ENCODE measurements around the gene PIGS. TPM values are rescaled to one million over a fixed set of nuclear protein-coding genes. Genes with fewer than 3 reads are reported as not detected.
"Not testable (repeated sequence)": the region's sequence is repeated elsewhere in the genome, so short reads cannot be mapped to it uniquely, and the experiment has no call there.

PIGS gene
- total RNA-seq, 1 donor from 2014 or later = 40.4 TPM

DNA sequence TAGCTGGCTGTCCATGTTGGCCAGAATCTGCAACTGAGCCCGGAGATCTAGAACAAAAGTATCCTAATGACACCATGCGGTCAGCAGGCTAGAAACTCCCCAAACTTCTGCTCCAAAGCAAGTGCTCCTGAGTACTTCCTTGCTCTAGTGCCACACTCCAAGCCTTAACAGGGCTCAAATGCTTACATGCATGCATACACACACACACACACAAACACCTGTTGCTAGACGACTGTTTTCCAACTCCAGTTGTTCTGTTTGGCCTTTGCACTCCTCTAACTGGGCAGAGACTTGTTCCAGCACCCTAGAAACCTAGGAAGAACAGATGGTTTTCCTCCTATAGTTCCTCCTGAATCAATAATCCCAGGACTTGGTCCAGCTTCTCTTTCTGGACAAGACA is 13.1 kb upstream of the PIGS start:
- ATAC-seq = no peak
- intact Hi-C loops (cut with DNase I) = no loop called here
- DNase-seq (ENCODE audit: low spot score) = no peak

DNA sequence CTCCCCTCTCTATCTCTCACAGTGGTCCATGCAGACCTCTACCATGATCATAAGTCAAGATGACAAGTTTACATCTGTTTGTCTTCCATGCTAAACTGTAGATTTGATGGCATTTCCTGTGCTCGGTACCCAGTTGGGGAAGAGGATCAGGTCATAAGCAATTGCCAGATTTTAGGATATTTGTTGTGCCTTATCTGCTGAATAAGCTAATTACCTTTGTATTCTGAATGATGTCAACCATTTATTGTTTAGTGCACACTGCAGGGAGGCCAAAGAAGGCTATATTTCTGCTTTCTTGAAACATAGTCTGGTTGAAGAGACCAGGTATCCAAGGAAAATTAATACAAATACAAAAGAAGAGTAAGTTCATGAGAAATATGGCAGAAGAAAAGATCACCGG is 11.2 kb upstream of the PIGS start:
- DNase-seq (ENCODE audit: low spot score) = no peak
- no peak for ATAC-seq
- intact Hi-C loops (cut with DNase I) = no loop called here

DNA sequence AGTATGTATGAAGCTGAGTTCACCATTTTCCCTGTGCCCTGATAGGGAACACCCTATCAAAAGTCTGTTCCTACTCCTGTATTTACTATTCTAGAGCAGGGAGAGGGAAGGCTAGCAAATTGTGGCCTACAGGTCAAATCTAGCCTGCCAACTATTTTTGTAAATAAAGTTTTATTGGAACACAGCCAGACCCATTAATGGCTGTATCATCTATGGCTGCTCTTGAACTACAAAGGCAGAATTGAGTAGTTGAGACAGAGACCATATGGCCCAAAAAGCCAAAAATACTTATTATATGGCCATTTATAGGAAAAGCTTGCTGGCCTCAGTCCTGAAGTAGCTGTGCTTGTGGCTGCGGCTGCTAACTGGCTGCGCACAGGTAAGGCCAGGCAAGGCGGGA is 9.6 kb upstream of the PIGS start:
- no peak for ATAC-seq

DNA sequence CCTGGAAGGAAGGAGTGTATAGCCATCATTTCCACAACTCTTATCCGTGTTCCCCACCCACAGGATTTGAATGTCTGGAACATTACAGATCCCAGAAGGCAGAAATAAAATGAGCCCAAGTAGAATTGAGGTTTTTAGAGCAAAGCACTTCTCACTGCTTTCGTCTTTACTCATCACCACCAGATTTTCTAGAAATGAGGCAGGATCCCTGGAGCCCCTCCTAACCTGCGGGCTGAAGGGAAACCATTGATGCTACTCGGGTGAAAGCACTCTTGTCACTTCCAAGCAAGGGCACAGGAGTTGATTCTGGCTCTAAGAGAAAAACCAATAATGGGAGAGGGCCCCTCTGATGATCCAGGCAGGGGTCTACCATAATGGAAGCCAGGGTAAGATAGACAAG is 8.2 kb upstream of the PIGS start:
- intact Hi-C loops (cut with DNase I) = no loop called here
- DNase-seq (ENCODE audit: low spot score) (no peak), ATAC-seq (no peak)

More for the DNA sequence above, 9.6 kb upstream of the PIGS start:
- intact Hi-C loops (cut with DNase I) = no loop called here
- no peak for DNase-seq (ENCODE audit: low spot score)

DNA sequence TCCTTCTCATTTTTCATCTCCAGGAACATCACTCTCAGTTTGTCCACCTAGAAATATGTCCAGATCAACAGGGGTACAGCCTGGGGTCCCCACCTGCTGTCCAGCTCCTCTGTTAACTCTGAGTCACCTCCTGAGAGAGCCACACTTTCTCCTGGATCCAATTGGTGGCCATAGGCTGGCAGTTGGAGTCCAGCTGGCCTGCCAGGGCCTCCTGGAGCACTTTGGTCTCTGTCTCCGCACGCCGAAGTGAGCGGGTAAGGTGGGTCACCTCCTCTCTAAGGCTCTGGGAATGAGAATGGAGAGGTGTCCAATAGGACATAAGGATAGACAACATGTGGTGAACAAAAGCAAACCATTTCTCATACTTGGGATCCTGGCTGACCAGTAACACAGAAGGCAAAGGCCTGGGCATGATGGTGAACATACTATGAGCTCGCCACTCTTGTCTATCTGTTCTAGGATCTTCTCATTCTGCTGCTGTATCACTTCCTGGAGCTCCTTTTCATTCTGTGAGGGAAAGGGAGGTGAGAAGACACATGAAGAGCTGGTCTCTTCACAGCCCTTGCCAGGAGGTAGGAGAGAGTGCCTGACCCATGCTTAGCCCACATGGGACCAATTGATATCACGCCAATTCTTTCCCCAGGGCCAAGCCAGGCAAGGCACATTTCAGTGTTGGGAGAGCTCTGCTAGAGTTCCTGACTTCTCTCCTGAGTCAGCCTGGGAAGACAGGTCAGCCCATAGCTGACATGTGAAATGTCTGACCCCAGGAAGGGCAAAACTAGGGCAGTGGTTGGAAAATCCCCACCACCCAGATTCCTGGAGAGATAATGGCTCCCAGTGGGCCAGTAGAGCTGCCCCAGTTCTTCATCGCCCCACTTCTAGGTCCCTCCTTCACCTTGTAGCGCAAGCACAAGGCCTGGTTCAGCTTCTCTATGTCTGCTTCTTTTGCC is 7.2 kb upstream of the PIGS start:
- ATAC-seq = no peak
- DNase-seq (ENCODE audit: low spot score) = no peak
- intact Hi-C loops (cut with DNase I) = no loop called here

DNA sequence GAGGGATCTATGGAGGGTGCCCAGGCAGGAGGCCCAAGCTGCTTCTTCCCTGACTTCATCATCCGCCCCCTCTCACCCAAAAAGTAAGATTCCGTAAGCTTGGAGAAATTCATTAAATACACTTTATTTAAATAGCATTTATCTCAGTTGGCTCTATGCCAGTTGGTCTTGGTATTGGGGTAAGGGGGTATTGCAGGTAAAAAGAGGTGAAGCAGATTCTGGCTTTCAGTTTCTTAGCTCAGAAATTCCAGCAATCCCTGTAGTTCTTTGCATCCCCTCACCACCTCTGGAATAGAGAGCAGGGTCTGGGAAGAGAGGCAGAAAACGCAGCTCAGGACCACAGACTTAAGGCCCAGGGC is 6.1 kb upstream of the PIGS start:
- no peak for DNase-seq (ENCODE audit: low spot score)
- intact Hi-C loops (cut with DNase I) = no loop called here
- no peak for ATAC-seq

DNA sequence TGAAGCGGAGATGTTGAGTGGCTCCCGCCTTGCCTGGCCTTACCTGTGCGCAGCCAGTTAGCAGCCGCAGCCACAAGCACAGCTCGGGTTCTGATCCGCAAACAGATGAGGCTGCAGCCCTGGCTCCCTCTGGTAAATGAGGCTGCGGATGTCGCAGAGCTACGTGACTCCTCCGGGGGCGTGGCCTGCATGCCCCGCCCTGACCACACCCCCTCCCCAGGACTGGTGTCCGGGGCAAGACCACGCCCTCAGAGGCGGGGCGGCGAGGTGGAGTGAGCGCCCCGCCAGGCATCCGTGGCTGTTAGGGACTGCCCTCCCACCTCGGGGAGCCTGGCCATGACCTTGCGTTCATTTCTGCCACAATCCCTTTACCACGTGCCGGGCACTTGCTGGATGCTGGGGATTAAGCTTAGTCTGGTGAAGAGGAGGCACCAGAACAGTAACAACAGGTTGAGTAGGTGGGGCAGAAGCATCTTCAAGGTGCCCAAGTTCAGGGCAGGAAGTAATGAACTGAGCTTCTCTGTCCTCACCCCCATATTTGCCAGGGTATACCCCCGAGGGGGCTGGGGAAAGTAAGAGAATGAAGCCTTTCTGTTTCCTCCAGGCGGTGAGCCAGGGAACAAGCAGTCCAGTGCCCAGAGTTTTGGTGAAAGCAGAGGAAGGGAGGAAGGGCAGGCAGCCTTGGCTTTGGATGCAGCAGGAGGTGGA is 5.6 kb upstream of the PIGS start, which contains the start of gene ALDOC:
Gene ALDOC, minus strand, starts transcription at position 138 of the 708 bp plus-strand sequence. CDS start 1,363 bp downstream, outside the sequence.
- ATAC-seq = peak; percentile 98
- peak; percentile 98 for DNase-seq (ENCODE audit: low spot score)
- intact Hi-C loops (cut with DNase I) = no loop called here

DNA sequence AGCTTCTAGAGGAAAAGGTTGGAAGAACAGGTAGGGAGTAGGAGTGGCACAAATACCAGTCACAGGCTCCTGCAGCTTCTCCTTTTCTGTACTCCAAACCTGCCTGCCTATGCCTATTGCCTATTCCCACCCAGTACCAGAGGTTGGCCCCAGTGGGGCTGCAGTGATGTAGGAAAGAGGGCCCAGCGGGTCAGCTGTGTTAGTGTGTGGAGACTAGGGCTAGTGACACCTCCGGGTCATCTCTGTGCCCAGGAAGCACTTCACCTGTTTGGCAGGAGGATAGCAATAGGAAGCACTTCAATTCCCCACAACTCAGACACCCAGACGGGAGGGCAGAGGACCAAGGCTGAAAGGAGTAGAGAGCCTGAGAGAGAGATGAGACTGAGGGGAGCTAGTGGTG is 4.7 kb upstream of the PIGS start:
- intact Hi-C loops (cut with DNase I); ATAC-seq; DNase-seq (ENCODE audit: low spot score): not testable (repeated sequence)

DNA sequence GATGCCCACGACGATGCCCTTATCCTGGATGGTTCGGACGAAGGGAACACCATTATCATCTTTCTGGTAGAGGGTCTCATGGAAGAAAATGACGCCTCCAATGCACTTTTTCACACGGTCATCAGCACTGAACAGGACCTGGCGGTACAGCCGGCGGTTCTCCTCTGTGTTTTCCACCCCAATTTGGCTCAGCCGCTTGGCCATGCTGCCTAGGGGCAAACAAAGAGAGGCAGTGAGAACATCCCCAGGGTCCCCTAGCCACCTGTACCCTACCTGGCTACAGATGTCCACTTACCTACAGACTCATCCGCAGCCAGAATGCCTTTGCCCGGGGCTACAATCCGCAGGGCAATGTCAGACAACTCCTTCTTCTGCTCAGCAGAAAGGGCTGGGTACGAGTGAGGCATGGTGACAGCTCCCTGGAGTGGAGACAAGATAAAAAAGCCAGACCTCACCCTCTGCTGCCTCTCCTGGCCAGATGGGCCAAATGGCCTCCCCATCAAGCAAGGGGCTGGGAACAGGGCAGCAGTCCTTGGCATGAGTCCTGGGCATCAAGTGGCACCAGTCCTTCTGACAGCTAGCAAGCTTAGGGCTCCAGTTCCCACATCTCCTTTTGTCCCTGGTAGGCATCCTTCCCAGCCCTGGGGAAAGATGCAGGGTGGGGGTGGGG is 3.9 kb upstream of the PIGS start:
- intact Hi-C loops (cut with DNase I) = no loop called here
- no peak for DNase-seq (ENCODE audit: low spot score)
- no peak for ATAC-seq

DNA sequence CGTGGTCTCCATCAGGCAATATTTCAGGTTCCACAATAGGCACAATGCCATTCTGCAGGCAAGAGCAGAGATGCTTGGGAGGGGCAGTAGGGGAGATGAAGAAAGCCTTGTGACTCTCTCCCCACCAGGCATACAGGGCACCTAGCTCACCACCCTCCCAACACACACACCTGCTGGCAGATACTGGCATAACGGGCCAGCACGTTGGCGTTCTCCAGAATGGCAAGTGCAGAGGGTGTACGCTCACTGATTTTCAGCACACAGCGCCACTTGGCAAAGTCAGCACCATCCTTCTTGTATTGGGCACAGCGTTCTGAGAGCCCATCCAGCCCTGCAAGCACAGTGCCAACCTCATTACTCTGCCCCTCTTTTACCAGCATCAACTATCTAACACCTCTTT is 3.2 kb upstream of the PIGS start:
- DNase-seq (ENCODE audit: low spot score) = no peak
- intact Hi-C loops (cut with DNase I) = no loop called here
- ATAC-seq = no peak

DNA sequence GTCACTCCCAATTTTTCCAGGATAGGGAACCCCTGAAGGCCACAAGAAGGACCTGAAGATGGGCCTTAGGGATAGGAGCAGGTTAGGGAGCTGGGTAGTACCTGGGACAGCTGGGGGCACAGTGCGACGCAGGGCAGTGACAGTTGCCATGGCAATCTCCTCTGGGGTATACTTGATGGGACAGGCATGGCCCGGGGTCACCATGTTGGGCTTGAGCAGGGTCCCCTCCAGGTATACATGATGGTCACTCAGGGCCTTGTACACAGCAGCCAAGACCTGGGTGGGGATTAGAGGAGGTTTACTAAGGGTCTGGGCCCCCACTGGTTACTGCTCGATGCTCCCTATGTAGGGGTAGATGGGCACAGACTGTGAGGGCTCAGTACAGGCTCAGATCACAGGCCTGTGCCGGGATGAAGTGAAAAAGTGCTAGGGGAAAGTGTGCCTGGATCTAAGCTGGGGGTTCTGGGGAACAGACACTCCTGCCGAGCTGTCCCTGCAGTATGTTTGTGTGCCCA is 2.7 kb upstream of the PIGS start:
- intact Hi-C loops (cut with DNase I) = no loop called here
- DNase-seq (ENCODE audit: low spot score) (no peak), ATAC-seq (no peak)

DNA sequence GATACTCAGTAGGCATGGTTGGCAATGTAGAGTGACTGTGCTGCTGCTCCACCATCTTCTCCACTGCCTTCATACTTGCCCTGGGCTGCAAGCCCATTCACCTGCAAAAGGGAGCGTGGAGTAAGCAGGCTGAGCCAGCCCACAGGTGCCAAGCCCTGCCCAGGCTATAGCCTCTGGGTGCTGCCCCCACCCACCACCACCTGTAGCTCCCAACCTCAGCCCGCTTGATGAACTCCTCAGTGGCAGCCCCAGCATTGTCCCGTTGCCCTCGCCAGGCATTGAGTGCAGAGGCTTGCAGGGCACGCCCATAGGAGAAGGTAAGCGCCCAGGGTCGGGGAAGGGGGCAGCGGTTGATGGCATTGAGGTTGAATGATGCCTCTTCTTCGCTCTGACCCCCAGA is 2.2 kb upstream of the PIGS start:
- intact Hi-C loops (cut with DNase I) = no loop called here
- DNase-seq (ENCODE audit: low spot score) (no peak), ATAC-seq (no peak)

DNA sequence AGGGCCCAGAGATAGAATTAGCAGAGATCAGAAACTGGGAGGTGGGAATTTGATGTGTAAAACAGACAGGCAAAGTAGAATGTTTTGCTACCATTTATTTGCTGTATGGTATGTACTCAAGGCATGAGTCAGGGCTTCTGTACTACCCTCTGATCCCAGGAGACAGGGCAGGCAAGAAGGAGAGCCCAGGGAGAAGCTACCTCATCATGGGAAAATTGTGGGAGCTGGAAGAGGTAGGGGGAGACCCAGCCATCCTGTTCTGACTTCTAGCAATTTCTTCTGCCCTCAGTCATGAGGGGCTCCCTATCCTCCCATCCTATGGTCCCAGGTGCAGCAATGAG is 1.7 kb upstream of the PIGS start:
- no peak for ATAC-seq
- intact Hi-C loops (cut with DNase I) = no loop called here
- DNase-seq (ENCODE audit: low spot score) = no peak

DNA sequence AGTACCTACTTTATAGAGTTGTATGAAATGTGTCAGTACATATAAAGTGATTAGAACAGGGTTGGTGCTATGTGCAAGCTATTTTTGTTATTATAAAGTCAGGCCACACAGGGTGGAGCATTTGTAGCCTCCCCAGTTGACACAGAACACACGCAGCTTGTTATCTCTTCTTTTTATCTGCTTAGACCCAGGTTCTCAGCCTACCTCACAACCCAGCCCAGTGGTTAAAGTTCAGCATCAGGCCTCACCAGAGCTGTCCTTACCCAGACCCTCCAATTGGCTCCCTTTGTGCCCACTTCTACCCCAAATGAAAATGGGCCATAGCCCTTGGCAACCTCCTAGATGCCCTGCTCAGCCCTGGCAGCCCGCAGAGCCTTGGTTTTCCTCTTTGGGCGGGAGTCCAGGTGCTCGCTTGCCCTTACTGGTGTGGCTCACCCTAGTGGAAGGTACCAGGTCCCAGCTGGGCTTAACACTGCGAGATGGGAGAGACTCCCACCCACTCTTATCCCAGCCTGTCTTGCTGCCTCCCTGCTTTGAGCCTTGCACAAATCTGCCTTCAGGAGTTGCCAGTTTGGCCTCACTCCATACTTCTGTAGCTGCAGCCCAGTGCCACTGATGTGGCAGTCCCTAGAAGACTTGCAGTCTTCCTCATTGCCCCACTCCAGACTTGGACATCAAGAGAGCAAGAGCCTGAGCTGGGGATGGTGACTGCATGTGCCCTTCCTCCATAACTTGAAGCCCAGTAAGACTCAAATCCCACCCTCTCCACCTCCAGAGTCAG is 1.1 kb upstream of the PIGS start:
- intact Hi-C loops (cut with DNase I) = no loop called here
- ATAC-seq (no peak), DNase-seq (ENCODE audit: low spot score) (no peak)

DNA sequence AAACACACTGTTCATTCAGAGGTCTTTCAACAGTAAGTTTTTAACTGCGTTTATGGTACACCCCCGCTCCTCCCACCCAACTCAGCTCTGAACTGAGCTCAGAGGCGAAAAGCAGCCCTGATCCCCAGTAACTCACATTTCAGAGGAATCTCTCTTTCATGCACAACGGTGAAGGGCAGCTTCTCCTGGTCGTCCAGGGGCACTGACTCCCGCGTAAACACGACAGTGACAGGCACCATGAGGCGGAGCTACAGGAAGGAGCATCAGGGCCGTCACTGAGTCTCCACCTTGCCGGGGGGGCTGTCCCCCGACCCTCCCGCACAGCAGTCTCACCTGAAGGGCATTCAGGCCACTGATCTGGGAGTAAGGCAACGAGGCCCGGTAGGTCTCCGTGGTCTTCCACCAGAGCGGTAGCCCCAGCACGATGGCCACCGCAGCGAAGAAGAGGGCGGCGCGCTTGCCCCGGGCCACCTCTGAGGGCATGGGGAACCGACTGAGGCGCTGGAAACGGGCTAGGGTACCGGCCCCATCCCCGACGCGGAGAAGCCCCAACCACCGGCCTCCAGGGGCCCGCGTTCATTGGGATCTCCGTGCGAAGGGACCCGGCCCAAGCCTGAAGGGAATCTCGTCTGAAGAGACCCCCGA is 486 bp downstream of the PIGS start:
- intact Hi-C loops (cut with DNase I) = no loop called here
- peak; percentile 41 for ATAC-seq
- DNase-seq (ENCODE audit: low spot score) = no peak

DNA sequence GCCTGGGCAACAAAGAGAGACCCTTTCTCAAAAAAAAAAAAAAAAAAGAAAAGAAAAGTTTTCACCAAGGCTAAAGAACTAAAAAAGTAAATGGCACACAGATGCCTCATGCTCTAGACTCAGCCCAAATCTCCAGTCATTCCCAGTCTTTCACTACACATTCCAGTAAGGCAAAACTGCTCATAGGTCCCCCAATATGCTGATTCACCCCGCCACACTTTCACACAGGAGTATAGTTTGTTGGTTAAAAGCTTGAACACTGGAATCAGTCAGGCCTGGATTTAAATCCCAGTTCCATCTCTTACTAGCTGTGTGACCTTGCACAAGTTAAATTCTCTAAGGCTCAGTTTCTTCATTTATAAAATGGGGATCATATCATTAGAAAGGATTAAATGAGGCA is 1.9 kb downstream of the PIGS start:
- ATAC-seq (no peak), DNase-seq (ENCODE audit: low spot score) (no peak)
- intact Hi-C loops (cut with DNase I) = no loop called here

DNA sequence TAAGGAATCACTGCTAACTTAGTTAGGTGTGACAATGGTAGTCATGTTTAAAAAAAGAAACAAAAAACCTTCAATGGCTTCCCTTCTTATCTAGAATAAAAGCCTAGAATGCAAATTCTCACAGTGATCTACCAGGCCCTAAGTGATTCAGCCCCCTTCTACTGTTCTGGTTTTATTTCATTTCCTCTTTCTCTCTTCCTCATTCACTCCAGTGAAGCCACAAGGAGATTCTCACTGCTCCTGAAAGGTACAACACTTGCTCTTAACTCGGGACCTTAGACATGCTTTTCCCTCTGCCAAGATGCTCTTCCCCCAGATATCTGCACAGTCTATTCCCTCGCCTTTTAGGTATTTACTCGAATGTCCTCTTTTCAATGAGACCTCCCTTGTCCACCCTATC is 3.7 kb downstream of the PIGS start:
- ATAC-seq (no peak), DNase-seq (ENCODE audit: low spot score) (no peak)
- intact Hi-C loops (cut with DNase I) = no loop called here

DNA sequence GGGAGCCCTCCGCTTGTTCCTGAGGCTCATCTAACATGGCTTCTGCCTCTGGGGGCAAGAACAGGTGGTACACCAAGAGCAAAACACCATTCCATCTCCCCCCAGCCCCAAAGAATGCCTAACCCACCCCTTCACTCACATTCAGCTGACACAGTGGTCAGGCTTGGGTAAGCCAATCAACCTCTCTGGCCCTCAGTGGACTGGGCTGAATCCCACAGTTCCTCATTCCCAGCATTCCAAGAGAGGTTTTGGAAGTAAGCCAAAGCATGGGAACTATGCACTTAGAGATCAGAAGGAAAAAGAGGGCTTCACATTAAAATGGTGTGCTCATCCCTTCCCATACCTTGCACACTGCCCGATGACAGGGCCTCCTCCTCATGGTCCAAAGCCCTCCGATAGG is 7.8 kb downstream of the PIGS start:
- no peak for ATAC-seq
- DNase-seq (ENCODE audit: low spot score) = no peak
- intact Hi-C loops (cut with DNase I) = no loop called here

DNA sequence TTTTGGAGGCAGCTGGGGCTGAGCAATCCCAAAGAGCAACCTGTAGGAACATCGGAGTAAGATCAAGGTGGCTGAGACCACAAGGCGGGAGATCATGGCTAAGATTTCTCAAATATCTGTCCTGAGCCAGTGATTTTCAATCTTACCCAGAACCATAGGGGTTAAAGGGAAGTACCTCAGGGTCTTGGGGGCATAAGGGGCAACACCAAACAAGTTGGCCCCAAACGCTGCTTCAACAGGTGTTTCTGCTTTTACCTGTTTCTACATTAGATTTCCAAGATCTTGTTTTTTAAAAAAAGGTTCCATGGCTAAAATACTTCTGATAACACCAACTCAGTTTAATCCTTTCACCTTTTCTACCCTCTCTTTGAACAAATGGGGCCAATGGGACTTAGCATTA is 16.3 kb downstream of the PIGS start:
- ATAC-seq = no peak
- intact Hi-C loops (cut with DNase I) = no loop called here
- no peak for DNase-seq (ENCODE audit: low spot score)
